Measurements from ENCODE around the gene HERPUD2.
"Not testable (repeated sequence)": the region's sequence is repeated elsewhere in the genome, so short reads cannot be mapped to it uniquely, and the experiment has no call there.

HERPUD2 gene

GRCh38 chr7:35702541-35702940 is 7.6 kb upstream of the HERPUD2 start:
- H3K4me1 Mint-ChIP-seq (ENCODE audit: low read depth): peaks cover 16% of the 10 kb centered on the region
- intact Hi-C loops (cut with micrococcal nuclease): no loop called here
- no peak overlapping the region for H3K4me3 Mint-ChIP-seq
- H3K27me3 Mint-ChIP-seq: peaks cover 2% of the 10 kb centered on the region
- H3K36me3 Mint-ChIP-seq (ENCODE audit: low read depth): no peaks in the 10 kb centered on the region
- no peaks in the 10 kb centered on the region for H3K9me3 Mint-ChIP-seq
- no peak overlapping the region for H3K27ac Mint-ChIP-seq

DNA sequence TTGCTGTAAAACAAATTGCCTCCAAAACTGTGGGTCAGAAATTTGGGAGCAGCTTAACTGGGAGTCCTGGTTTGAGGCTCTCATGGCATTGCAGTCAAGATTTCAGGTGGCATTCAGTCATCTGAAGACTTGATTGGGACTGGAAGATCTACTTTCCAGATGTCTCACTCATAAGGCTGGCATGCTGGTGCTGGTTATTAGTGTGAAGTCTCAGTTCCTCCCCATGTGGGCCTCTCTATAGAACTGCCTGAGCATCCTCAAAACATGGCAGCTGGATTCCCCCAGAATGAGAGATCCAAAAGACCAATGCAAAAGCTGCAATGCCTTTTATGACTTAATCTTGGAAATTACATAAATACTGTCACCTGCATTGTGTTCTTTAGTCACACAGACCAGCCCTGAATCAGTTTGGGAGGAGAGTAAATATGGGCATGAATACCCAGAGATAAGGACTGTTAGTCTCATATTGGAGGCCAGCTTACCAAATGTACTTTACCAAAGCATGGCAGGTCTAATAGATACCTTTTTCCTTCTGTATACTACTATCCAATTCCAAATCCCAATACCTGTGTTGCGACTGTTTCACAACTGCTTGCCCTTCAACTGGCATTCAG is 6.5 kb upstream of the HERPUD2 start:
- Mint-ChIP-seq H3K4me3 (no peak overlapping the region), H3K9me3 (no peaks in the 10 kb centered on the region), H3K27me3 (no peaks in the 10 kb centered on the region), H3K4me1 (ENCODE audit: low read depth) (peaks cover 26% of the 10 kb centered on the region), H3K36me3 (ENCODE audit: low read depth) (peaks cover 9% of the 10 kb centered on the region), H3K27ac (peak overlapping the region; percentile 59)
- intact Hi-C loops (cut with micrococcal nuclease): no loop called here

- H3K27me3 Mint-ChIP-seq: no peaks in the 10 kb centered on the region
- no peak overlapping the region for H3K4me3 Mint-ChIP-seq
- no peaks in the 10 kb centered on the region for H3K9me3 Mint-ChIP-seq
- H3K4me1 Mint-ChIP-seq (ENCODE audit: low read depth): peaks cover 31% of the 10 kb centered on the region
- intact Hi-C loops (cut with micrococcal nuclease): no loop called here
- H3K36me3 Mint-ChIP-seq (ENCODE audit: low read depth): peaks cover 11% of the 10 kb centered on the region
- H3K27ac Mint-ChIP-seq: peak overlapping the region; percentile 59
Observed at GRCh38 chr7:35700865-35701264, 5.9 kb upstream of the HERPUD2 start.

DNA sequence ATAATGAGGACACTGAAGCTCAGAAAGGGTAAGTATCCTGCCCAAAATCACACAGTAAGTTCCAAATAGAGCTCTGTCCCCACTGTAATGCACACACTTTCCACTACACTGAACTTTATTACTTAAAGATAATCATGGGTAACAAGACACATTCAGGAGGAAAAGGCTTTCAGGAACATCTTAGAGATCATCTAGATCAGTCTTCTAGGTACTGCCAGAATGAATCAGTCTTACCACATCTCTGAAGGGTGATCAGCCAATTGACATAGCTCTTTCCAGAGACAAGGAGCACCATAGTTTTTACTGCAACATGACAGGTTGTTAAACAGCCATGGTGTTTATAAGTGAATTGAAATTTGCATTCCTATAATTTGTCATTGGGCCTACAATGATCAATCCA is 5.4 kb upstream of the HERPUD2 start:
- no peak overlapping the region for H3K27ac Mint-ChIP-seq
- H3K36me3 Mint-ChIP-seq (ENCODE audit: low read depth): peaks cover 16% of the 10 kb centered on the region
- no peaks in the 10 kb centered on the region for H3K9me3 Mint-ChIP-seq
- no peak overlapping the region for H3K4me3 Mint-ChIP-seq
- H3K4me1 Mint-ChIP-seq (ENCODE audit: low read depth): peaks cover 26% of the 10 kb centered on the region
- H3K27me3 Mint-ChIP-seq: no peaks in the 10 kb centered on the region
- intact Hi-C loops (cut with micrococcal nuclease): no loop called here

GRCh38 chr7:35699796-35700305 is 4.9 kb upstream of the HERPUD2 start:
- Mint-ChIP-seq H3K9me3 (no peaks in the 10 kb centered on the region), H3K36me3 (ENCODE audit: low read depth) (peaks cover 21% of the 10 kb centered on the region), H3K4me1 (ENCODE audit: low read depth) (peaks cover 24% of the 10 kb centered on the region), H3K27ac (no peak overlapping the region), H3K27me3 (no peaks in the 10 kb centered on the region), H3K4me3 (no peak overlapping the region)
- intact Hi-C loops (cut with micrococcal nuclease): loop anchor here (5.0 kb wide), 1 partner anchor 32 kb away; no protein-coding TSS in a partner anchor

- H3K4me3 Mint-ChIP-seq: not testable (repeated sequence)
- intact Hi-C loops (cut with micrococcal nuclease): loop anchor here (5.0 kb wide), 1 partner anchor 34 kb away; no protein-coding TSS in a partner anchor
- peak overlapping the region; percentile 99 for H3K27ac Mint-ChIP-seq
Observed at GRCh38 chr7:35698382-35698781, 3.4 kb upstream of the HERPUD2 start.

GRCh38 chr7:35697414-35698175 is 2.7 kb upstream of the HERPUD2 start:
- intact Hi-C loops (cut with micrococcal nuclease): loop anchor here (5.0 kb wide), 1 partner anchor 35 kb away; no protein-coding TSS in a partner anchor
- peaks cover 31% of the 10 kb centered on the region for H3K4me1 Mint-ChIP-seq (ENCODE audit: low read depth)
- no peak overlapping the region for H3K4me3 Mint-ChIP-seq
- peaks cover 35% of the 10 kb centered on the region for H3K36me3 Mint-ChIP-seq (ENCODE audit: low read depth)
- H3K27me3 Mint-ChIP-seq: no peaks in the 10 kb centered on the region
- H3K9me3 Mint-ChIP-seq: no peaks in the 10 kb centered on the region
- peak overlapping the region; percentile 99 for H3K27ac Mint-ChIP-seq

More at GRCh38 chr7:35698382-35698781, 3.4 kb upstream of the HERPUD2 start:
- H3K27me3 Mint-ChIP-seq, H3K9me3 Mint-ChIP-seq: not testable (repeated sequence)
- H3K36me3 Mint-ChIP-seq (ENCODE audit: low read depth): peaks cover 35% of the 10 kb centered on the region
- H3K4me1 Mint-ChIP-seq (ENCODE audit: low read depth): peaks cover 30% of the 10 kb centered on the region

GRCh38 chr7:35695987-35696386 is 1.1 kb upstream of the HERPUD2 start:
- peaks cover 47% of the 10 kb centered on the region for H3K36me3 Mint-ChIP-seq (ENCODE audit: low read depth)
- peak overlapping the region; percentile 98 for H3K4me3 Mint-ChIP-seq
- no peaks in the 10 kb centered on the region for H3K9me3 Mint-ChIP-seq
- H3K27me3 Mint-ChIP-seq: no peaks in the 10 kb centered on the region
- intact Hi-C loops (cut with micrococcal nuclease): loop anchor here (5.0 kb wide), 1 partner anchor 36 kb away; no protein-coding TSS in a partner anchor
- peak overlapping the region; percentile 99 for H3K27ac Mint-ChIP-seq
- peaks cover 38% of the 10 kb centered on the region for H3K4me1 Mint-ChIP-seq (ENCODE audit: low read depth)

- Mint-ChIP-seq H3K4me3 (peak overlapping the region; percentile 98), H3K27me3 (no peaks in the 10 kb centered on the region)
- intact Hi-C loops (cut with micrococcal nuclease): loop anchor here (5.0 kb wide), 1 partner anchor 37 kb away; no protein-coding TSS in a partner anchor
Observed at GRCh38 chr7:35695473-35695850, 527 bp upstream of the HERPUD2 start.

GRCh38 chr7:35694161-35694783 is 663 bp downstream of the HERPUD2 start:
- H3K4me3 Mint-ChIP-seq: peak overlapping the region; percentile 98
- H3K27me3 Mint-ChIP-seq: no peaks in the 10 kb centered on the region
- intact Hi-C loops (cut with micrococcal nuclease): loop anchor here (1.0 kb wide), 1 partner anchor 106 kb away; no protein-coding TSS in a partner anchor
- no peaks in the 10 kb centered on the region for H3K9me3 Mint-ChIP-seq
- H3K36me3 Mint-ChIP-seq (ENCODE audit: low read depth): peaks cover 63% of the 10 kb centered on the region
- peaks cover 49% of the 10 kb centered on the region for H3K4me1 Mint-ChIP-seq (ENCODE audit: low read depth)
- peak overlapping the region; percentile 99 for H3K27ac Mint-ChIP-seq

More at GRCh38 chr7:35695473-35695850, 527 bp upstream of the HERPUD2 start:
- no peaks in the 10 kb centered on the region for H3K9me3 Mint-ChIP-seq
- H3K27ac Mint-ChIP-seq: peak overlapping the region; percentile 99
- H3K36me3 Mint-ChIP-seq (ENCODE audit: low read depth): peaks cover 52% of the 10 kb centered on the region
- H3K4me1 Mint-ChIP-seq (ENCODE audit: low read depth): peaks cover 38% of the 10 kb centered on the region

DNA sequence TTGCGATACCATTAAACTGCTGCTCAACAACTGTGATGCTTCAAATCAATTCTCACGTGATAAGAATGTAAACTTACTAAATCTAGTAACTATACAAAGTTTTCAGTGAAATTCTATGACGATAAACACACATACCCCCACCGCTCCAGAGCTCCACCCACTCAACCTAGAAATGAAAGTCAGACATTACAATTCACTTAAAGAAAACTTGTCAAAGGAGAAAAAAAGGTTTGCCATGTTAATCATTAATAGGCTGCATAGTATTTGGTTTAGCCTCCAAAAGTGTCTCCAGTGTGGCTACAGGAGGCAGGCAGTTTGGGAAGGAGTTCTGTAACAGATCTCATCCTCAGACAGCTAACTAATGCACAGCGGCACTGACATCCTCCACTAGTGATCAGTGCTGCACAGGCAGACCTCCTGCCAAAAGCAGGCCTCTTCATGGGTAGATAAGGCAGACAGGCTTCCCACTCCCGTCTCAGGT is 3.1 kb downstream of the HERPUD2 start:
- H3K9me3 Mint-ChIP-seq: no peaks in the 10 kb centered on the region
- peak overlapping the region; percentile 62 for H3K27ac Mint-ChIP-seq
- H3K4me1 Mint-ChIP-seq (ENCODE audit: low read depth): peaks cover 60% of the 10 kb centered on the region
- intact Hi-C loops (cut with micrococcal nuclease): no loop called here
- peak overlapping the region; percentile 64 for H3K4me3 Mint-ChIP-seq
- H3K27me3 Mint-ChIP-seq: no peaks in the 10 kb centered on the region
- peaks cover 65% of the 10 kb centered on the region for H3K36me3 Mint-ChIP-seq (ENCODE audit: low read depth)

GRCh38 chr7:35691366-35691765 is 3.6 kb downstream of the HERPUD2 start:
- H3K27ac Mint-ChIP-seq: peak overlapping the region; percentile 62
- no peaks in the 10 kb centered on the region for H3K27me3 Mint-ChIP-seq
- intact Hi-C loops (cut with micrococcal nuclease): no loop called here

GRCh38 chr7:35690614-35691013 is 4.3 kb downstream of the HERPUD2 start:
- peaks cover 63% of the 10 kb centered on the region for H3K36me3 Mint-ChIP-seq (ENCODE audit: low read depth)
- H3K27me3 Mint-ChIP-seq; H3K9me3 Mint-ChIP-seq; intact Hi-C loops (cut with micrococcal nuclease): not testable (repeated sequence)
- peaks cover 50% of the 10 kb centered on the region for H3K4me1 Mint-ChIP-seq (ENCODE audit: low read depth)
- H3K4me3 Mint-ChIP-seq: peak overlapping the region; percentile 64
- peak overlapping the region; percentile 62 for H3K27ac Mint-ChIP-seq

More at GRCh38 chr7:35691366-35691765, 3.6 kb downstream of the HERPUD2 start:
- peak overlapping the region; percentile 64 for H3K4me3 Mint-ChIP-seq
- H3K4me1 Mint-ChIP-seq (ENCODE audit: low read depth): peaks cover 55% of the 10 kb centered on the region
- peaks cover 63% of the 10 kb centered on the region for H3K36me3 Mint-ChIP-seq (ENCODE audit: low read depth)
- no peaks in the 10 kb centered on the region for H3K9me3 Mint-ChIP-seq

Data from dendritic cell treated with granulocyte-macrophage colony-stimulating factor and Interleukin-4, amounts not matched to agents 40 ng/mL and 50 ng/mL, for 4 days (primary cell).